ENCODE data around the gene CTSC.

The CTSC gene

GRCh38 chr11:88310246-88310645 lies 27.3 kb downstream of the CTSC start:
- FAIRE-seq (no peak), DNase-seq (ENCODE audit: insufficient read length, low spot score) (no peak)
- TF ChIP-seq CTCF (IDR thresholded peaks at IDR 0.05; ENCODE audit: insufficient read depth, missing control alignments) = no peak

GRCh38 chr11:88308576-88308975 lies 29.0 kb downstream of the CTSC start:
- FAIRE-seq (no peak), DNase-seq (ENCODE audit: insufficient read length, low spot score) (no peak)
- TF ChIP-seq CTCF (IDR thresholded peaks at IDR 0.05; ENCODE audit: insufficient read depth, missing control alignments) = no peak

DNA sequence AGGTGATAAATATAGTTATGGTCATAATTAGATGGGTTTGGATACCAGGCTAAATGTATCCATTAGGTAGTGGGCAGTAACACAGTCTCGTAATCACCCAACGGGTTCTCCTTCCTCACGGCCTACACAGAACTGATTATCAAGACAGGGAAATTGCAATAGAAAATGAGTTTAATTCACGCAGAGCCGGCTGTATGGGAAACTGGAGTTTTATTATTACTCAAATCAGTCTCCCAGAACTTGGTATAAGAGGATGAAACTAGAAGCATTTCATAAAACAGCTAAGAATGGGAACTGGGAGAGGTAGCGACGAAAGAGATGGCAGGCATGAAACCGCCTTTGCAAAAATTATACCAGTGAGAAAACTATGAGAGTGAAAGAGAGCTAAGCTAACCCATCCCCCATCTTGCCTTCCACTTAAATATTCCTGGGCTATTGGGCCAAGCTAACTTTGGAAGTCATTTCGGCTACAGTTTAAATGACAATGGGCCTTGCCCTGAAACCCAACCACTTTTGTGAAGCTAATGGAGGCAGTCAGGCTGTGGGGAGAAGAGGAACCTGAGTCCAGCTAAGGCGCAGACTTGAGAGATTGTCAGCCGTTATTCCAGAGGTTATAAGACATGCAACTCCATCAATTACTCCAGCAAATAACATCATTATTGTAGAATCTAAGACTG lies 29.6 kb downstream of the CTSC start:
- TF ChIP-seq CTCF (IDR thresholded peaks at IDR 0.05; ENCODE audit: insufficient read depth, missing control alignments) = no peak
- no peak for FAIRE-seq
- no peak for DNase-seq (ENCODE audit: insufficient read length, low spot score)

DNA sequence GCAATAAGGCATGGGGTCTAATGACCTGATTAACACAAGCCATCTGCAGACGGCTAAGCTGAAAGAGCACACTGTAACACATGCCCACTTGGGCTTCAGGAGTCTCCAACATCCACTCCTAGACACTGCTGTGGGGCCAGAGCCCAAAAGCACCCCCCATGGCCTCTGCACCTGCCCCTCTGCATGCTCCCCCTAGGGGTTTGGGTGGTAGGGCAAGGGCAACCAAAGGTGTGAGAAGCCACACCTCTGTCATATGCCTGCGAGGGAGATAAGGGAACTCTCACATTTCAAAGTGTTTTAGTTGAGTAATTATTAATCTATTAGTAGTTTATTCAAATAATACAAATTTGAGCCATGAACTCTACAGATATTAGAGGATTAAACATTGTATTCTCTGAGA lies 30.8 kb downstream of the CTSC start:
- no peak for DNase-seq (ENCODE audit: insufficient read length, low spot score)
- FAIRE-seq = no peak
- TF ChIP-seq CTCF (IDR thresholded peaks at IDR 0.05; ENCODE audit: insufficient read depth, missing control alignments) = no peak

- no peak for TF ChIP-seq CTCF (IDR thresholded peaks at IDR 0.05; ENCODE audit: insufficient read depth, missing control alignments)
- FAIRE-seq = no peak
- DNase-seq (ENCODE audit: insufficient read length, low spot score) = no peak
Observed at GRCh38 chr11:88305430-88305829, 32.1 kb downstream of the CTSC start.

- FAIRE-seq = no peak
- TF ChIP-seq CTCF (IDR thresholded peaks at IDR 0.05; ENCODE audit: insufficient read depth, missing control alignments) = no peak
- no peak for DNase-seq (ENCODE audit: insufficient read length, low spot score)
Observed at GRCh38 chr11:88304352-88304751, 33.2 kb downstream of the CTSC start.

- no peak for TF ChIP-seq CTCF (IDR thresholded peaks at IDR 0.05; ENCODE audit: insufficient read depth, missing control alignments)
- no peak for FAIRE-seq
- no peak for DNase-seq (ENCODE audit: insufficient read length, low spot score)
Observed at GRCh38 chr11:88303037-88303436, 34.5 kb downstream of the CTSC start.

Data from D721Med (cell line).